ENCODE data around the gene CEP192.
"Not testable (repeated sequence)": the region's sequence is repeated elsewhere in the genome, so short reads cannot be mapped to it uniquely, and the experiment has no call there.

Gene CEP192

DNA sequence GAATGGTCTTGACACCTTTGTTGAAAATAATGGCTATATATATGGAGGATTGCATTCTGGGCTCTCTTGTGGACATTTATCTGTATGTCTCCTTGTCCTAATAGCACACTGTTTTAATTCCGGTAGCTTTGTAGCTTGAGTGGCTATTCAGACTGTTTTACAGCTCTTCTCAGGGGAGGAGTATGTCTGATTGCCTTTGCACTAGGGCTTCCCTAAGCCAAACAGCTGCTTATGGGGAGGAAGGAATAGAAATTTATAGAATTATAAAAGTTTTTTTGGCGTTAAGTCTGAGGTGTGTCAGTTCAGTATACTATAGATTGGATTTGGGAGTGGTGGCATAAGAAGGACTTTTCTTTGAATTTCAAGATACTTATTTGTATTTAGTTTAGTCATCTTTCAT is 30.8 kb upstream of the CEP192 start:
- Histone ChIP-seq H3K9ac (no peak overlapping the region), H3K36me3 (peaks cover 91 to 100% (median 96%) of the 10 kb centered on the region in 11 experiments), H3K4me2 (no peak overlapping the region), H3K4me3 (no peak overlapping the region), H4K20me1 (peaks cover 12 to 62% (median 31%) of the 10 kb centered on the region in 11 experiments; a peak in 17 of 22 replicates), H3K27me3 (no peaks in the 10 kb centered on the region), H3K9me3 (replicated peaks in 1 of 11) (peaks cover 0 to 23% (median 19%) of the 10 kb centered on the region in 11 experiments; a peak in 18 of 22 replicates), H3K4me1 (no peaks in the 10 kb centered on the region), H3K27ac (no peak overlapping the region)
- TF ChIP-seq Cebpa-rat (IDR thresholded peaks at IDR 0.05): no peak

- Histone ChIP-seq H3K27ac (no peak overlapping the region), H3K9me3 (replicated peaks in 1 of 11) (peaks cover 0 to 23% (median 19%) of the 10 kb centered on the region in 11 experiments; a peak in 18 of 22 replicates), H3K27me3 (no peaks in the 10 kb centered on the region), H3K9ac (no peak overlapping the region), H3K4me3 (no peak overlapping the region), H3K36me3 (peaks cover 91 to 100% (median 96%) of the 10 kb centered on the region in 11 experiments), H3K4me2 (no peak overlapping the region), H3K4me1 (no peaks in the 10 kb centered on the region), H4K20me1 (peaks cover 12 to 62% (median 31%) of the 10 kb centered on the region in 11 experiments; a peak in 17 of 22 replicates)
- TF ChIP-seq Cebpa-rat (IDR thresholded peaks at IDR 0.05): no peak
Observed at GRCh38 chr18:12960853-12961397, 30.2 kb upstream of the CEP192 start.

- no peak overlapping the region for H3K27ac ChIP-seq
- H3K36me3 ChIP-seq: peaks cover 90 to 100% (median 99%) of the 10 kb centered on the region in 11 experiments
Observed at GRCh38 chr18:12963069-12963468, 28.1 kb upstream of the CEP192 start.

GRCh38 chr18:12968115-12968514 is 23.0 kb upstream of the CEP192 start:
- peaks cover 73 to 98% (median 88%) of the 10 kb centered on the region in 11 experiments for H3K36me3 ChIP-seq
- H3K27ac ChIP-seq: peak overlapping the region in 9 of 11 experiments; percentile 20 to 72 (median 53); a peak in 17 of 22 replicates
- peak overlapping the region; percentile 24 to 84 (median 75); a peak in 20 of 22 replicates for H3K4me2 ChIP-seq

More at GRCh38 chr18:12963069-12963468, 28.1 kb upstream of the CEP192 start:
- H3K9ac ChIP-seq: no peak overlapping the region
- no peaks in the 10 kb centered on the region for H3K27me3 ChIP-seq
- peaks cover 12 to 55% (median 32%) of the 10 kb centered on the region in 11 experiments; a peak in 17 of 22 replicates for H4K20me1 ChIP-seq
- H3K4me2 ChIP-seq: no peak overlapping the region
- no peak overlapping the region for H3K4me3 ChIP-seq
- H3K9me3 ChIP-seq (replicated peaks in 1 of 11): peaks cover 0 to 12% (median 9%) of the 10 kb centered on the region in 11 experiments; a peak in 18 of 22 replicates
- peaks cover 9 to 19% (median 18%) of the 10 kb centered on the region in 10 experiments; a peak in 19 of 20 replicates for H3K4me1 ChIP-seq
- no peak for TF ChIP-seq Cebpa-rat (IDR thresholded peaks at IDR 0.05)

GRCh38 chr18:12968619-12969018 is 22.5 kb upstream of the CEP192 start:
- Histone ChIP-seq H3K9ac (peak overlapping the region in 3 of 11 experiments; percentile 10 to 43 (median 22); a peak in 1 of 22 replicates), H3K4me2 (peak overlapping the region in 10 of 11 experiments; percentile 39 to 84 (median 76); a peak in 18 of 22 replicates), H3K4me3 (peak overlapping the region in 4 of 10 experiments; percentile 3 to 41 (median 12); a peak in 3 of 20 replicates), H3K36me3 (peaks cover 73 to 98% (median 88%) of the 10 kb centered on the region in 11 experiments), H4K20me1 (peaks cover 0 to 12% (median under 1%) of the 10 kb centered on the region in 11 experiments; a peak in 7 of 22 replicates), H3K4me1 (peaks cover 18 to 41% (median 33%) of the 10 kb centered on the region in 10 experiments), H3K27ac (peak overlapping the region in 9 of 11 experiments; percentile 20 to 72 (median 53); a peak in 18 of 22 replicates), H3K9me3 (replicated peaks in 1 of 11) (peaks cover 0 to 3% (median 0%) of the 10 kb centered on the region in 11 experiments; a peak in 1 of 22 replicates), H3K27me3 (no peaks in the 10 kb centered on the region)
- no peak for TF ChIP-seq Cebpa-rat (IDR thresholded peaks at IDR 0.05)

More at GRCh38 chr18:12968115-12968514, 23.0 kb upstream of the CEP192 start:
- Histone ChIP-seq H4K20me1 (peaks cover 0 to 10% (median 0%) of the 10 kb centered on the region in 11 experiments; a peak in 6 of 22 replicates), H3K4me1 (peaks cover 18 to 41% (median 33%) of the 10 kb centered on the region in 10 experiments), H3K9me3 (replicated peaks in 1 of 11) (peaks cover 0 to 3% (median 0%) of the 10 kb centered on the region in 11 experiments; a peak in 1 of 22 replicates), H3K27me3 (no peaks in the 10 kb centered on the region), H3K9ac (peak overlapping the region in 6 of 11 experiments; percentile 10 to 43 (median 28); a peak in 7 of 22 replicates), H3K4me3 (peak overlapping the region in 4 of 10 experiments; percentile 3 to 41 (median 12); a peak in 6 of 20 replicates)
- no peak for TF ChIP-seq Cebpa-rat (IDR thresholded peaks at IDR 0.05)

- H3K4me1 ChIP-seq: peaks cover 6 to 15% (median 9%) of the 10 kb centered on the region in 10 experiments; a peak in 19 of 20 replicates
- TF ChIP-seq Cebpa-rat (IDR thresholded peaks at IDR 0.05): no peak
- H3K4me2 ChIP-seq: no peak overlapping the region
- peaks cover 0 to 19% (median 11%) of the 10 kb centered on the region in 11 experiments; a peak in 19 of 22 replicates for H3K9me3 ChIP-seq (replicated peaks in 1 of 11)
- H3K4me3 ChIP-seq: no peak overlapping the region
- peaks cover 0 to 56% (median 9%) of the 10 kb centered on the region in 11 experiments; a peak in 9 of 22 replicates for H4K20me1 ChIP-seq
- H3K9ac ChIP-seq: no peak overlapping the region
- peaks cover 86 to 98% (median 90%) of the 10 kb centered on the region in 11 experiments for H3K36me3 ChIP-seq
- no peak overlapping the region for H3K27ac ChIP-seq
- no peaks in the 10 kb centered on the region for H3K27me3 ChIP-seq
Observed at GRCh38 chr18:12973562-12974213, 17.5 kb upstream of the CEP192 start.

- Histone ChIP-seq H3K4me3 (no peak overlapping the region), H3K4me2 (no peak overlapping the region), H3K9me3 (replicated peaks in 1 of 11) (peaks cover 0 to 22% (median 13%) of the 10 kb centered on the region in 11 experiments; a peak in 19 of 22 replicates), H3K9ac (no peak overlapping the region), H3K27me3 (no peaks in the 10 kb centered on the region), H3K27ac (no peak overlapping the region), H4K20me1 (peaks cover 0 to 56% (median 9%) of the 10 kb centered on the region in 11 experiments; a peak in 9 of 22 replicates), H3K36me3 (peaks cover 83 to 86% (median 85%) of the 10 kb centered on the region in 11 experiments), H3K4me1 (no peaks in the 10 kb centered on the region)
- no peak for TF ChIP-seq Cebpa-rat (IDR thresholded peaks at IDR 0.05)
Observed at GRCh38 chr18:12975488-12975887, 15.7 kb upstream of the CEP192 start.

DNA sequence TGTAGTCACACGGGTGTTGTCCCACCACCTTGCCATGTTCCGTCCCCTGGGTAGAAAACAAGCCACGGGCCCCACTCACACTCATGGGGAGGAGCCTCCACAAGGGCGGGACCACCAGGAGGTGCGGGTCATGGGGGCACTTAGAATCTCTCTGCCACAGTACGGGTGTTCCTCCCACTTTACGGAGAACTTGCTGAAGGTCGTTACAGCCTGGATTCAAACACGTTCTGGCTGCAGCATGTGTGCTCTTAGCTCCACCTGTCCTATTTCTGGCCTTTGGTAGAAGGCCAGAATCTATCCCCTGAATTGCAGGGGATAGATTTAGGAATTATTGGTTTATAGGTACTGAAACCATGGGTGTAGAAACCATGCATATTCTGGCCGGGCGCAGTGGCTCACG is 14.9 kb upstream of the CEP192 start:
- Histone ChIP-seq H3K4me1 (no peaks in the 10 kb centered on the region), H3K36me3 (peaks cover 75 to 80% (median 77%) of the 10 kb centered on the region in 11 experiments), H4K20me1 (peaks cover 0 to 56% (median 9%) of the 10 kb centered on the region in 11 experiments; a peak in 9 of 22 replicates), H3K4me3 (no peak overlapping the region), H3K9me3 (replicated peaks in 1 of 11) (peaks cover 0 to 22% (median 13%) of the 10 kb centered on the region in 11 experiments; a peak in 19 of 22 replicates), H3K27ac (no peak overlapping the region), H3K27me3 (no peaks in the 10 kb centered on the region), H3K4me2 (no peak overlapping the region), H3K9ac (no peak overlapping the region)
- TF ChIP-seq Cebpa-rat (IDR thresholded peaks at IDR 0.05): no peak

GRCh38 chr18:12980065-12980464 is 11.1 kb upstream of the CEP192 start:
- H3K9ac ChIP-seq, H3K27me3 ChIP-seq, H3K4me2 ChIP-seq, H3K4me1 ChIP-seq, H3K4me3 ChIP-seq, H3K27ac ChIP-seq: not testable (repeated sequence)
- peaks cover 0 to 33% (median 10%) of the 10 kb centered on the region in 11 experiments; a peak in 9 of 22 replicates for H4K20me1 ChIP-seq
- peaks cover 67 to 80% (median 73%) of the 10 kb centered on the region in 11 experiments for H3K36me3 ChIP-seq
- H3K9me3 ChIP-seq (replicated peaks in 1 of 11): peaks cover 0 to 22% (median 13%) of the 10 kb centered on the region in 11 experiments; a peak in 19 of 22 replicates

Data from BLaER1 treated with 17β-estradiol and CSF1 and Interleukin-3, amounts not matched to agents 10 nM and 100 nM (cell line).